Activated CD4-positive, alpha-beta T cell treated with anti-CD3 and anti-CD28 coated beads, Interleukin-2, amount 50 U/mL, for 24 hours (primary cell): ENCODE measurements around the gene GTF3C5.
"Not testable (repeated sequence)": the region's sequence is repeated elsewhere in the genome, so short reads cannot be mapped to it uniquely, and the experiment has no call there.

Source experiments
- DNase-seq, 2 donors: peaks; one replicate each; pipeline ENCODE4 v3.0.0-alpha.2; 2020; ENCODE audit warnings: low read depth in 1 of 2, low spot score in 1 of 2

Gene GTF3C5

GRCh38 chr9:133088146-133088750 is 57.5 kb downstream of the GTF3C5 start:
- no peak for DNase-seq

GRCh38 chr9:133088756-133089155 is 58.0 kb downstream of the GTF3C5 start:
- no peak for DNase-seq

DNA sequence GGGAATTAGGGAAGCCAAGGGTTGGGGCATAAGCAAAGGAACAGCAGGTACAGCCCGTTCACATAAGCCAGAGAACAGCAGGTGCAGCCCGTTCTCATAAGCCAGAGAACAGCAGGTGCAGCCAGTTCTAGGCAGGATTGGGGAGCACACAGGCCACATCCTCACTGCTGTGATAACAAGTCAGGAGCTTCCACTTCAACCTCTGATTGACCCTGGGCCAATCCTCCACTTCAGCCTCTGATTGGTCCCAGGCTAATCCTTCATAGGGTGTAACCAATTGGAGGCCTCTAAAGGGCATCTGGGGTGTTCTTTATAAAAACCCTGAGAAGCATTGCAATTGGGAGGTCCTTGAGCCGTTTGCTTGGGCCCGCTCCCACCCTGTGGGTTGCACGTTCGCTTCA is 58.5 kb downstream of the GTF3C5 start:
- DNase-seq: no peak

DNA sequence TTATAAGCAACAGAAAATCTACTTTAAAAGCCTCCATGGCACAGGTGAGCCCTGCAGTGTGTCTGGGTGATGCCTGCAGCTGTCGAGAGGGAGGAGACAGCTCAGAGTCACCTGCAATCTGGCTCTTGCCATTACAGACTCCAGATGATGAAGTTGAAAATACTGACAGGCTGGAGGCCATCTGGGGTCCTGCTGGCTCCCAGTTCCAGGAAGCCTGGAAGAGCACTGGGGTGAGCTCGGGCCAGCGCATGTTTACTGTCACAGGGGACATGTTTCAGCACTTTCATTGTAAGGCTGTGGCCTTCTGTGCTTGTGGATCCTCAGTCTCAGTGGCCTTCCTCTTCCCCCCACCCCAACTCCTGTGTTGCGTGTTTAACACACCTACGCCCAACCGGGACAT is 59.4 kb downstream of the GTF3C5 start:
- DNase-seq: no peak

- no peak for DNase-seq
Observed at GRCh38 chr9:133090752-133091385, 60.1 kb downstream of the GTF3C5 start.

DNA sequence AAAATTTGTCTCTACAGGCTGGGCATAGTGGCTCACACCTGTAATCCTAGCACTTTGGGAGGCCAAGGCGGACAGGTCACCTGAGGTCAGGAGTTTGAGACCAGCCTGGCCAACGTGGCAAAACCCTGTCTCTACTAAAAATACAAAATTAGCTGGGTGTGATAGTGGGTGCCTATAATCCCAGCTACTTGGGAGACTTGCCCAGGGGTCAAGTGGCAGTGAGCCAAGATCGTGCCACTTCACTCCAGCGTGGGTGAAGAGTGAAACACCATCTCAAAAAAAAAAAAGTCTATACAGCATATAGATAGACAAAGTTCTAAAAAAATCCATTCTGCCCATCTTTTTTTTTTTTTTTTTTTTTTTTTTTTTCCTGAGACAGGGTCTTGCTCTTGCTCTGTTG is 63.6 kb downstream of the GTF3C5 start:
- DNase-seq: not testable (repeated sequence)

DNA sequence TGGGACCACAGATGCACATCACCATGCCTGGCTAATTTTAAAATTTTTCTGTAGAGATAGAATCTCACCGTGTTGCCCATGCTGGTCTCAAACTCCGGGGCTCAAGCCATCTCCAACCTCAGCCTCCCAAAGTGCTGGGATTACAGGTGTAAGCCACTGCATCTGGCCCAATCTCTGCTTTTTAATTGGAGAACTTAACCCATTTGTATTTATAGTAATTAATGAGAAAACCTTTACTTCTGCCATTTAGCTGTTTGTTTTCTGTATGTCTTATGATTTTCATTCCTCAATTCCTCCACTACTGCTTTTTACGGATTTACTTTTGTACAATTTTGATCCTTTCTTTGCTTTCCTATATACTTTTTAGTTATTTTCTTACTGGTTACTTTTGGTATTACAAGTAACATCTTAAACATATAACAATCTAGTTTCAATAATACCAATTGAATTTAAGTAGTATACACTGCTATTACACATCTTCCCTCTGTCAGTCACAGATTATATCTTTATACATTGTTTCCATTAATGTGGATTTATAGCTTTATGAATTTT is 64.1 kb downstream of the GTF3C5 start:
- no peak for DNase-seq

DNA sequence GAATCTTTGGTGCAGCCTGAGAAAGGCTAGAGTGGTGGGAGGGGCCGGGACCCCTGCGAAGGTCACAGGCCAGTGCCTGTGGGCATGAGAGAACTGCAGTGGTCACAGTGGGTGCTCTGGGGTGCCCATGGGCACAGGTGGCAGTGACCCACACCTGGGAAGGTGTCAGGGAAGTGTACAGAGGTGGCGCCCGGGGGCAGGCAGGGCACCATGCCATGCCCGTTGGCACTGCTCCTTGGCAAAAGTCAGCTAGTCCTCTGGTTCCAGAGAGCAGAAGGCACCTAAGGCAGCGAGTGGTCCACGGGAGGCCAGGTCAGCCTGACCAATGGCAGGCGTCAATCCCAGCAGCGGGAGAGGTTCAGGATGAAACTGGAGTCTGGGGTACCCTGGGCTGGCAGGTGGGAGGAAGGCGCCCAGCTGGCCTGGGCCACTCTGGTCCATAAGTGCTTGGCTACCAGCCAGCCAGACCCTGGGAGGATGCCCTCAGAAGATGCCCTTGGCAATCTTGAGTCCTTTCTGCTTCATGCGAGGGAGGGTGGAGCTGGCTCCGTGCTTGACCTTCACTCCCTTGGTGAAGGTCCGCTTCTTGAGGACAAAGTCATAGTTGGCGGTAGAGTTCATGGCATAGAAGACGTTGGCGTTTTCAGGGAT is 67.4 kb downstream of the GTF3C5 start:
- DNase-seq: no peak

- no peak for DNase-seq
Observed at GRCh38 chr9:133098871-133099270, 68.1 kb downstream of the GTF3C5 start.

- DNase-seq: no peak
Observed at GRCh38 chr9:133099726-133100505, 69.1 kb downstream of the GTF3C5 start.

- no peak for DNase-seq
Observed at GRCh38 chr9:133100506-133101355, 69.9 kb downstream of the GTF3C5 start.

DNA sequence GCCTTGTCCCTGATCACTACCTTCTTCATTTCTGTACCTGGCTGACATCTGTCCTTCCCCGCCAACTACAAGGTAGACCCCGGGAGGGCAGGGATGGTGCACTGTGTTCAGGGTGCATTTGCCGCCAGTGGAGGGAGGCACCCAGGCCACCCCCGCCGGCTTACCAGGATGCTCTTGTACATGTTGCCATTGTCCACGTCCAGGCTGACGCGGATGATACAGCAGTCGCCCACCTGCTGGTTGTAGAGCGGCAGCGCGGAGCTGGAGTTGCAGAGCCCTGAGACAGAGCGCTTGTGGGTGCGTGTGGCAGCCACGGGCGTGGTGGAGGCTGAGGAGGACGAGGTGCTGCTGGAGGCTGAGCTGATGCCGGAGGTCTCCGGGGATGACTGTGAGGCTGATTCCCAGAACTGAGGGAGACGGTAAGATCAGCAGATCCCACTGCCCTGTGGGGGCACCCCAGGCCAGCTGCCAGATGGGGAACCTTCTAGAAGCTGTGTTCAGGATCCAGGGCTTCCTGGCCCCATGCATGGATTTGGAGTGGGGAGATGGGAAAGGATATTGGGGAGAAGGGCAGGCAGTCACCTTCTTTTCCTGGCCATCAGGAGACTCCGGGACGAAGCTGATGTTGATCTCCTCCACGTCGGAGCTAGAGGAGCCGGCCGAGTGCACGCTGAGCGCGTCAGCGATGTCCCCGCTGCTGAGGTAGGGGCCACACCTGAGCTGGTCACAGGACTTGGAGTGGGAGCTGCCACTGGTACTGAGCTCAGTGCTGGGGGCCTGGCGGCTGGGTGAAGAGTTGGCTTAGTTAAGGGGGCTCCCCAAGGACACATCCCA is 70.8 kb downstream of the GTF3C5 start:
- DNase-seq: no peak

GRCh38 chr9:133102190-133103021 is 71.6 kb downstream of the GTF3C5 start:
- no peak for DNase-seq

GRCh38 chr9:133103183-133103986 is 72.6 kb downstream of the GTF3C5 start:
- DNase-seq: peak in 1 of 2 donors; percentile 27

DNA sequence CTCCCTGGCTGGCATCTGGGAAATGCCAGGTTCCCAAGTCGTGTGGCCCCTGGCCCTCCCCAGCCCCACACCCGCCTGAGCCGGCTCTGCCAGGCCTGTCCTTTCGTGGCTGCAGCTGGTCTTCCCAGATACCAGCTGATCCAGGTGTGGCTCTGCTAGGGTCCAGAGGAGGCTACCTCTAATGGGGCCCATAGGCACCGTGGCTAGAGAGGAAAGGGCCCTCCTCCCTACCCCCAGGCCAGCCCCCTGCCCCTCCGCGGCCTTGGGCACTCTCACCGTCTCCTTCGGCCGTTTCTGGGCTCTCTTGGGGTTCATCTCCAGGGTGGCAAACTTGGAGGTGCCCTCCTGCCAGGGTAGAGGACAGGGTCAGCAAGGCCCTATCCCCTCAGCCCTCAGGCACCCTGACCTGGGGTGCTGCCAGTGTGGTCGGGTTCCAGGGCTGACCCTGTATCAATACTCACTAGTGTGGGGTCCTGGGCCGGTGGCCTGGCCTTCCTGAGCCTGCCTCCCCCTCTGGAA is 73.2 kb downstream of the GTF3C5 start:
- no peak for DNase-seq

DNA sequence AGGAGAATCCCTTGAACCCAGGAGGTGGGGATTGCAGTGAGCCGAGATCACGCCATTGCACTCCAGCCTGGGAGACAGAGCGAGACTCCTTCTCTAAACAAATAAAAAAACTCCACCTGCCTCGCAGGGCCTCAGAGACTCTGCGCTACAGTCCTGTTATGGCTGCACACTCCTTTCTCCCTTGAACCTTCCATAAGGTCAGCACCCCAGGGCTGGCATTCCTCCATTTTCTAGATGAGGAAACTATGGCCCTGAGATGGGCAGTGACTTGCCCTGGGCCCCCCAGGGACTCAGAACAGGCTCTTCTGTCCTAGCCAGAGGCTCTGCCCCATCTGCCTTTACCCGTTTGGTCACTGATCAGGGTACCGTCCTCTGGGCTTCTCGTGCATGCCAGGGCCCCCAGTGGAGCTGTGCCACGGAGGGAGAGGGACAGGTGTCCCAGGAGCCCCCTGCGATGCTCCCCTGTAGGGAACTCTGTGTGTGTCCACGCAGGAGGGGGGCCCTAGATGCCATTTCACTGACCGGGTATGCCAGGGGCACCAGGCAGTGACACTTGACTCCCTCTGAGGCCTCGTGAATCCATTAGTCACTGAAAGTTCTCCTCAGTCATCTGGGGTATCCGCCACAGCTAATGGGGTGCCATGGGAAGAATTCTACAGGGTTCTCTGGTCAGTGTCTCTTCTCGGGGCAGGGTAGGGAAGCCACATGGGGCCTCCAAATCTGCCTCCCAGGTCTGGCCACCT is 74.1 kb downstream of the GTF3C5 start:
- no peak for DNase-seq

- DNase-seq: no peak
Observed at GRCh38 chr9:133105461-133105770, 74.6 kb downstream of the GTF3C5 start.
